Measurements from ENCODE around the gene SHH.
A peak's percentile ranks its signal among the peaks of the same experiment; 100 is the strongest.

The SHH gene

DNA sequence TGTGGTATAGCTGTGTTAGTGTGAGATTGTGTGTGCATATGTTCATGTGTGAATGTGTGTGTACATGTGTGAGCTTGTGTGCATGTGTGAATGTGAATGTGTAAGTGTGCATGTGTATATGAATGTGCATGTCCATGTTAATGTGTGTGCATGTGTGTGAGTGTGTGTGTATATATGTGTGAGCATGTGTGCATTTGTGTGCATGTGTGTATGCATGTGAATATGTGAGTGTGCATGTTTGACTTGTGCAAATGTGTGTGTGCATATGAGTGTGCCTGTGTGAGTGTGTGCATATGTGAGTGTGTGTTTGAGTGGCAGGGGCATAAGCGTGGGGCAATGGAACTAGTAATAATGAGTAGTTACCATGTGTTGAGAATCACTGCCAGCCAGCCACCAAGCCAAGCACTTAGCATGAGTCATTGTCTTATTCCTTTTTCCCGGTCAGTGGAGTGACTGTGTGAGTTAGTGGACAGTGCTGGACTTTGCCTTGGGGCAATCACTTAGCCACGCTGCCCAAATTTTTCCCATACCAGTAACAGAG, 46.3 kb upstream of the SHH start:
- Histone ChIP-seq H3K4me3 (ENCODE audit: low read depth, low read length) (no peak overlapping the region), H4K12ac (ENCODE audit: low read depth, low read length) (no peak overlapping the region), H4K91ac (ENCODE audit: low read depth, low read length) (no peak overlapping the region), H2BK5ac (ENCODE audit: low read depth, low read length, poor library complexity) (no peak overlapping the region), H3K27me3 (ENCODE audit: insufficient read depth, low read length) (no peaks in the 10 kb centered on the region), H3K27ac (ENCODE audit: low read depth, low read length) (no peak overlapping the region), H3K9me3 (ENCODE audit: insufficient read depth, low read depth, low read length) (peaks cover 5% of the 10 kb centered on the region), H3K4me2 (ENCODE audit: low read length) (no peak overlapping the region), H3K4me1 (ENCODE audit: control insufficient read depth in 1 of 2, insufficient read depth in 2 of 2, low read length in 2 of 2) (no peaks in the 10 kb centered on the region), H3K14ac (ENCODE audit: low read length) (no peak overlapping the region), H3K79me2 (ENCODE audit: control insufficient read depth, insufficient read depth, low read length, poor library complexity) (no peaks in the 10 kb centered on the region), H2AK5ac (ENCODE audit: low read length) (no peak overlapping the region), H3K18ac (ENCODE audit: low read length) (no peak overlapping the region), H3K79me1 (ENCODE audit: low read length) (no peaks in the 10 kb centered on the region), H4K8ac (ENCODE audit: low read depth, low read length) (no peak overlapping the region), H3K36me3 (ENCODE audit: control insufficient read depth in 1 of 2, insufficient read depth in 2 of 2, low read length in 2 of 2) (no peaks in the 10 kb centered on the region), H2BK120ac (ENCODE audit: insufficient read depth, low read length, poor library complexity) (no peak overlapping the region), H3K23ac (ENCODE audit: low read length) (no peak overlapping the region), H2BK12ac (ENCODE audit: low read length) (no peak overlapping the region), H2AFZ (ENCODE audit: insufficient read depth, low read length, poor library complexity) (no peak overlapping the region), H3K4ac (ENCODE audit: low read depth, low read length) (no peak overlapping the region), H3K9ac (ENCODE audit: low read length) (no peak overlapping the region)
- DNase-seq = no peak
- no CpG with 5 or more reads among the region's 3 CpGs for WGBS (ENCODE audit: extremely low coverage, insufficient coverage, insufficient read length)

DNA sequence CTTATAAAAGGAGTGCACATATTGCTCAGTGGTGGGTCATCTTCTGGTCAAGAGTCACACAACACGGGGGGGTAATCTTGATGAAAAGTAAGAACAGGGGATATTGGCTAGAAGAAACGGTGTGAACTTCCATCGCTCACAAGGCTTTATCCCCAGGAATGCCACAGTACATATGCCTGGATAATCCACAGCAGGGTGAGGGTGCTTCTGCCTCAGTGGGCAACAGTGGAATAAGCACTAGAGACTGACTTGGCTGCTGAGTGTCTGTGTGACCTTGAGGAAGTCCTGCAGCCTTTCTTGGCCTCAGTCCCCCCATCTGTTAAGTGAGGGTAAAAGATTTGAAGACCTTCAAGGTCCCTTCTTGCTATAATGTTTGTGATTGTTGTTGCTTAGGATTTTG, 44.9 kb upstream of the SHH start:
- H3K4ac ChIP-seq (ENCODE audit: low read depth, low read length) = no peak overlapping the region
- H2AK5ac ChIP-seq (ENCODE audit: low read length) = no peak overlapping the region
- no peak overlapping the region for H3K23ac ChIP-seq (ENCODE audit: low read length)
- no peak overlapping the region for H4K91ac ChIP-seq (ENCODE audit: low read depth, low read length)
- no peaks in the 10 kb centered on the region for H3K79me2 ChIP-seq (ENCODE audit: control insufficient read depth, insufficient read depth, low read length, poor library complexity)
- H3K4me3 ChIP-seq (ENCODE audit: low read depth, low read length) = no peak overlapping the region
- H2AFZ ChIP-seq (ENCODE audit: insufficient read depth, low read length, poor library complexity) = no peak overlapping the region
- H3K9me3 ChIP-seq (ENCODE audit: insufficient read depth, low read depth, low read length) = peaks cover 7% of the 10 kb centered on the region
- H3K4me1 ChIP-seq (ENCODE audit: control insufficient read depth in 1 of 2, insufficient read depth in 2 of 2, low read length in 2 of 2) = no peaks in the 10 kb centered on the region
- no peak overlapping the region for H2BK5ac ChIP-seq (ENCODE audit: low read depth, low read length, poor library complexity)
- H3K79me1 ChIP-seq (ENCODE audit: low read length) = no peaks in the 10 kb centered on the region
- H3K27ac ChIP-seq (ENCODE audit: low read depth, low read length) = no peak overlapping the region
- H3K4me2 ChIP-seq (ENCODE audit: low read length) = no peak overlapping the region
- whole genome bisulfite sequencing (ENCODE audit: extremely low coverage, insufficient coverage, insufficient read length) = no CpG with 5 or more reads among the region's 3 CpGs
- H3K9ac ChIP-seq (ENCODE audit: low read length) = no peak overlapping the region
- no peak for DNase-seq
- no peak overlapping the region for H2BK12ac ChIP-seq (ENCODE audit: low read length)
- no peak overlapping the region for H4K12ac ChIP-seq (ENCODE audit: low read depth, low read length)
- no peaks in the 10 kb centered on the region for H3K27me3 ChIP-seq (ENCODE audit: insufficient read depth, low read length)
- no peak overlapping the region for H3K14ac ChIP-seq (ENCODE audit: low read length)
- no peak overlapping the region for H2BK120ac ChIP-seq (ENCODE audit: insufficient read depth, low read length, poor library complexity)
- no peak overlapping the region for H3K18ac ChIP-seq (ENCODE audit: low read length)
- H3K36me3 ChIP-seq (ENCODE audit: control insufficient read depth in 1 of 2, insufficient read depth in 2 of 2, low read length in 2 of 2) = no peaks in the 10 kb centered on the region
- H4K8ac ChIP-seq (ENCODE audit: low read depth, low read length) = no peak overlapping the region

DNA sequence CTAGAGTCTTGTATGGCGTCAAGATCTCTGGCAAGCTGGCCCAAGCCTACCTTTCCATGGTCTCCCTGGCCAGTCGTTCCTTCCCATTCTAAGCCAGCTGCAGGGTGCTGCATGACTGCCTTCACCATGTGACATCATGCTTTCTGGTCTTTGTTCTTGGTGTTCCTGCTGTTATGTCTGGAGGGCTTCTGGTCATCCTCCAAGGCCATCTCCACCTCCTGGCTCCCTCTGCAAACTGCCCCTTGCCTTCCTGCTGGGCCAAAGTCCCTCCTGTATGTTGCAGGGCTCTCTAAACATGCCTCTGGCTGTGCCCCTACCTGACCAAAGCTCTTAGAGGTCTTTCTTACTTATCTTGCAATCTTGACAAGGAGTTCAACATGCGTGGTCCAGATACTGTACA, 44.4 kb upstream of the SHH start:
- Histone ChIP-seq H3K27me3 (ENCODE audit: insufficient read depth, low read length) (no peaks in the 10 kb centered on the region), H3K79me2 (ENCODE audit: control insufficient read depth, insufficient read depth, low read length, poor library complexity) (no peaks in the 10 kb centered on the region), H2BK5ac (ENCODE audit: low read depth, low read length, poor library complexity) (no peak overlapping the region), H2AK5ac (ENCODE audit: low read length) (no peak overlapping the region), H3K79me1 (ENCODE audit: low read length) (no peaks in the 10 kb centered on the region), H3K9ac (ENCODE audit: low read length) (no peak overlapping the region), H3K4me1 (ENCODE audit: control insufficient read depth in 1 of 2, insufficient read depth in 2 of 2, low read length in 2 of 2) (no peaks in the 10 kb centered on the region), H3K4me3 (ENCODE audit: low read depth, low read length) (no peak overlapping the region), H3K18ac (ENCODE audit: low read length) (no peak overlapping the region), H4K12ac (ENCODE audit: low read depth, low read length) (no peak overlapping the region), H2BK12ac (ENCODE audit: low read length) (no peak overlapping the region), H3K4me2 (ENCODE audit: low read length) (no peak overlapping the region), H3K36me3 (ENCODE audit: control insufficient read depth in 1 of 2, insufficient read depth in 2 of 2, low read length in 2 of 2) (no peaks in the 10 kb centered on the region), H3K23ac (ENCODE audit: low read length) (peak overlapping the region; percentile 70), H2AFZ (ENCODE audit: insufficient read depth, low read length, poor library complexity) (no peak overlapping the region), H2BK120ac (ENCODE audit: insufficient read depth, low read length, poor library complexity) (no peak overlapping the region), H3K27ac (ENCODE audit: low read depth, low read length) (no peak overlapping the region), H4K8ac (ENCODE audit: low read depth, low read length) (no peak overlapping the region), H3K14ac (ENCODE audit: low read length) (no peak overlapping the region), H3K9me3 (ENCODE audit: insufficient read depth, low read depth, low read length) (peaks cover 7% of the 10 kb centered on the region), H3K4ac (ENCODE audit: low read depth, low read length) (no peak overlapping the region), H4K91ac (ENCODE audit: low read depth, low read length) (no peak overlapping the region)
- DNase-seq = no peak
- WGBS (ENCODE audit: extremely low coverage, insufficient coverage, insufficient read length) = no CpG with 5 or more reads among the region's 3 CpGs

DNA sequence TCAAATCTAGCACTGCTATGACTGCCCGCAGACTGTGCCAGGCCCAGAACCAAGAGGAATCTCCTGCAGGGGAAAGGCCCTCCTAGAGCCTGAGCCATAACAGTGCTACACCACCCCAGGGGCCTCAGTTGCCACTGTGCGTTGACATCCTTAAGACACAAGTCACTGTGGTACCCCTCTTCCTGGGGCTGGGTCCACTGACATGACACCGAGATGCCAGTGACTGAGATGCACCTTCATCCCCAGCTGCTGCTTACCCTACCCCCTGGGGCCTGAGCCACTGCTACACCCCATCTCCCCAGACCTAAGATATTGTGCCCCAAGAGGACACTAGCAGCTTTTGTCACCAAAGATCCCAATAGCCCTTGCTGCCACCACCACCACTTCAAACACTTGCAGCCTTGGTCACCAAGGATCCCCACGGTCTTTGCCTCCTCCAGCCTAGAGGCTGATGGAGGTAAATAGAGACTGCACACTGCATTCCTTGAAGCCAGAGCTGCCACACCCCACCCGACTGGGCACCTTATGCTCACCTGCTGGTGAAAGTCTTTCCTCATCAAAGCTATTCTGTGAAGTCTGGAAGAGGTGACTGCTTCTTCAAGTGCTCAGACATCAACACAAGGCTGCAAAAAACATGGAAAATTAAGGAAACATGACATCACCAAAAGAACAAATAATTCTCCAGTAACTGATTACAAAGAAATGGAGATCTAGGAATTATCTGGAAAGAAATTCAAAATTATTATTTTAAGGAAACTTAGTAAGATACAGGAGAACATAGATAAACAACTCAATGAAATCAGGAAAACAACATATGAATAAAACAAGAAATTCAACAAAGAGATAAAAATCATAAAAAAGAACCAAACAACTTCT, 40.4 kb upstream of the SHH start:
- Histone ChIP-seq H3K9ac (ENCODE audit: low read length) (no peak overlapping the region), H2BK120ac (ENCODE audit: insufficient read depth, low read length, poor library complexity) (no peak overlapping the region), H3K27ac (ENCODE audit: low read depth, low read length) (no peak overlapping the region), H2BK5ac (ENCODE audit: low read depth, low read length, poor library complexity) (no peak overlapping the region), H2AFZ (ENCODE audit: insufficient read depth, low read length, poor library complexity) (no peak overlapping the region), H3K4me2 (ENCODE audit: low read length) (no peak overlapping the region), H3K79me1 (ENCODE audit: low read length) (no peaks in the 10 kb centered on the region), H2BK12ac (ENCODE audit: low read length) (no peak overlapping the region), H3K4me1 (ENCODE audit: control insufficient read depth in 1 of 2, insufficient read depth in 2 of 2, low read length in 2 of 2) (no peaks in the 10 kb centered on the region), H3K79me2 (ENCODE audit: control insufficient read depth, insufficient read depth, low read length, poor library complexity) (no peaks in the 10 kb centered on the region), H4K91ac (ENCODE audit: low read depth, low read length) (no peak overlapping the region), H3K4me3 (ENCODE audit: low read depth, low read length) (no peak overlapping the region), H4K8ac (ENCODE audit: low read depth, low read length) (no peak overlapping the region), H3K27me3 (ENCODE audit: insufficient read depth, low read length) (no peaks in the 10 kb centered on the region), H3K4ac (ENCODE audit: low read depth, low read length) (no peak overlapping the region), H3K9me3 (ENCODE audit: insufficient read depth, low read depth, low read length) (peaks cover 9% of the 10 kb centered on the region), H3K23ac (ENCODE audit: low read length) (no peak overlapping the region), H3K36me3 (ENCODE audit: control insufficient read depth in 1 of 2, insufficient read depth in 2 of 2, low read length in 2 of 2) (no peaks in the 10 kb centered on the region), H4K12ac (ENCODE audit: low read depth, low read length) (no peak overlapping the region), H3K14ac (ENCODE audit: low read length) (no peak overlapping the region), H3K18ac (ENCODE audit: low read length) (no peak overlapping the region), H2AK5ac (ENCODE audit: low read length) (no peak overlapping the region)
- no peak for DNase-seq
- no CpG with 5 or more reads among the region's 5 CpGs for WGBS (ENCODE audit: extremely low coverage, insufficient coverage, insufficient read length)

Data from trophoblast cell (in vitro differentiated cells and primary cell).